DND-41 (cell line): Measurements from ENCODE around the gene SF3B6.

ENCODE experiments used
- EZH2 ChIP-seq: IDR thresholded peaks from 3 replicates; pipeline ENCODE4 v1.6.1; 2012; ENCODE audit warnings: borderline replicate concordance, low read depth, mild to moderate bottlenecking, moderate library complexity, low read length, inconsistent platforms; ENCODE audit not compliant: severe bottlenecking
- TF ChIP-seq, protein P1 (sequence below): IDR thresholded peaks from 2 replicates; pipeline ENCODE4 v1.5.1; 2012; ENCODE audit warnings: borderline replicate concordance, low read length, moderate library complexity, mild to moderate bottlenecking; ENCODE audit not compliant: poor library complexity, severe bottlenecking; ENCODE audit errors: extremely low read depth

DNA sequence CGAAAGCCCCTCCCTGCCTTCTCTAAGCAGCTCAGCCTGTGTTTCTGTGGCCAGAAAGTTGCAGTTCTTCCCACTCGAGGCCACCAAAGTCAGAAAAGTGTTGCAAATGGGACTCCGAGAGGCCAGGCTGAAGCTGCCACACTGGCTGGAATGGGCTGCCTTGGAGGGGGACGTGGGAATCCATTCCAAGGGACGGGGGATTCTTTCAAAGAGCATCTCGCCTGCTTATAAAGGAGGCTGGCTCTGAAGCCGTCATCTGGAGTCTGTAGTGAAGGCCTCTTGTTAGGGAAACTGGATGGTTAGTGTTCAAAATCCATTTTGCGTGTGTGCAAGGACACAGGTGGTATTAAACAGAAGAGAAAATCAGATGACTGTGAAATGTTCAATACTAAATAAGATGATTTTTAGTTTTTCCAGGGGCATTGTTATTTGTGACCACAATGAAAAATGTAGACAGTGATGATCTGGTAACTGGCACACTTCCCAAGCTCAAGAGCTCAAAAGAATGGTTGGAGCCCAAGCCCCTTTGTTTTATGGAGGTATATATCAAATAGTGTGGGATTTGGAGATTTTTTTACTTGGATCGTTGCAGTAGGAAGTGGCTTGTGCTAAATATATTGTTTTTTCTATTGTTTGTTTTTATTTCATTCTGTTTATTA is 47.9 kb upstream of the SF3B6 start:
- TF ChIP-seq, protein P1, sequence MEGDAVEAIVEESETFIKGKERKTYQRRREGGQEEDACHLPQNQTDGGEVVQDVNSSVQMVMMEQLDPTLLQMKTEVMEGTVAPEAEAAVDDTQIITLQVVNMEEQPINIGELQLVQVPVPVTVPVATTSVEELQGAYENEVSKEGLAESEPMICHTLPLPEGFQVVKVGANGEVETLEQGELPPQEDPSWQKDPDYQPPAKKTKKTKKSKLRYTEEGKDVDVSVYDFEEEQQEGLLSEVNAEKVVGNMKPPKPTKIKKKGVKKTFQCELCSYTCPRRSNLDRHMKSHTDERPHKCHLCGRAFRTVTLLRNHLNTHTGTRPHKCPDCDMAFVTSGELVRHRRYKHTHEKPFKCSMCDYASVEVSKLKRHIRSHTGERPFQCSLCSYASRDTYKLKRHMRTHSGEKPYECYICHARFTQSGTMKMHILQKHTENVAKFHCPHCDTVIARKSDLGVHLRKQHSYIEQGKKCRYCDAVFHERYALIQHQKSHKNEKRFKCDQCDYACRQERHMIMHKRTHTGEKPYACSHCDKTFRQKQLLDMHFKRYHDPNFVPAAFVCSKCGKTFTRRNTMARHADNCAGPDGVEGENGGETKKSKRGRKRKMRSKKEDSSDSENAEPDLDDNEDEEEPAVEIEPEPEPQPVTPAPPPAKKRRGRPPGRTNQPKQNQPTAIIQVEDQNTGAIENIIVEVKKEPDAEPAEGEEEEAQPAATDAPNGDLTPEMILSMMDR, result no peak
- TF ChIP-seq EZH2, result no peak
